CD14-positive monocyte (primary cell): ENCODE data around the gene LEKR1. TPM values are rescaled to one million over a fixed set of nuclear protein-coding genes. Genes with fewer than 3 reads are reported as not detected.
"Not testable (repeated sequence)": the region's sequence is repeated elsewhere in the genome, so short reads cannot be mapped to it uniquely, and the experiment has no call there.

Source experiments
- DNase-seq, 3 donors: peaks; one replicate each; pipeline ENCODE4 v3.0.0-alpha.2; 2011 to 2022
- H2AFZ ChIP-seq: 2 replicates; pipeline ENCODE4 v1.6.0; 2012; ENCODE audit warnings: mild to moderate bottlenecking, low read depth, low read length, inconsistent platforms; ENCODE audit not compliant: insufficient read depth, poor library complexity, severe bottlenecking
- H3K27ac ChIP-seq, 2 donors: 1 replicate in 1 of 2; 2 replicates in 1 of 2; pipeline ENCODE4 v1.5.1; 2012 to 2013; ENCODE audit warnings: low read length in 2 of 2, control low read depth in 1 of 2, inconsistent platforms in 1 of 2, low read depth in 1 of 2, mild to moderate bottlenecking in 1 of 2
- H3K27me3 ChIP-seq, 2 donors: one replicate each; pipeline versions ENCODE4 v1.6.0 to v1.6.1; 2011 to 2013; ENCODE audit warnings: low read length in 2 of 2; ENCODE audit not compliant: control insufficient read depth in 2 of 2, insufficient read depth in 2 of 2
- H3K36me3 ChIP-seq, 2 donors: replicated peaks in 1 of 2; 1 replicate in 1 of 2; 2 replicates in 1 of 2; pipeline versions ENCODE4 v1.5.1 to v1.6.1; 2012 to 2013; ENCODE audit warnings: low read length in 2 of 2, control low read depth in 1 of 2, inconsistent platforms in 1 of 2, mild to moderate bottlenecking in 1 of 2; ENCODE audit not compliant: insufficient read depth in 2 of 2, control insufficient read depth in 1 of 2
- H3K4me1 ChIP-seq, 2 donors: 1 replicate in 1 of 2; 2 replicates in 1 of 2; pipeline versions ENCODE4 v1.5.1 to v1.6.1; 2012 to 2013; ENCODE audit warnings: low read length in 2 of 2, control low read depth in 1 of 2, inconsistent platforms in 1 of 2, mild to moderate bottlenecking in 1 of 2, moderate library complexity in 1 of 2; ENCODE audit not compliant: insufficient read depth in 2 of 2, control insufficient read depth in 1 of 2
- H3K4me2 ChIP-seq: replicated peaks from 2 replicates; pipeline ENCODE3; 2012; ENCODE audit warnings: low read length, moderate library complexity, mild to moderate bottlenecking; ENCODE audit not compliant: poor library complexity, severe bottlenecking; ENCODE audit errors: extremely low read depth
- H3K4me3 ChIP-seq, 3 experiments: fragments of 200-600 bp in 1 of 3; sonication (generic) in 1 of 3; replicated peaks in 1 of 3; 1 replicate in 2 of 3; 2 replicates in 1 of 3; pipeline ENCODE4 v1.5.1; 2011 to 2013; ENCODE audit warnings: low read length in 3 of 3, mild to moderate bottlenecking in 3 of 3, control low read depth in 2 of 3, low read depth in 2 of 3, inconsistent platforms in 1 of 3, moderate library complexity in 1 of 3
- H3K79me2 ChIP-seq: 2 replicates; pipeline ENCODE4 v1.6.0; 2012; ENCODE audit warnings: mild to moderate bottlenecking, control low read depth, inconsistent platforms, low read length, moderate library complexity; ENCODE audit not compliant: insufficient read depth
- H3K9ac ChIP-seq: 2 replicates; pipeline ENCODE4 v1.6.0; 2017; ENCODE audit warnings: low read length, mild to moderate bottlenecking; ENCODE audit not compliant: insufficient read depth, poor library complexity, severe bottlenecking
- H3K9me3 ChIP-seq, 2 donors: replicated peaks in 1 of 2; 1 replicate in 1 of 2; 2 replicates in 1 of 2; pipeline versions ENCODE4 v1.5.1 to v1.6.1; 2012 to 2013; ENCODE audit warnings: low read length in 2 of 2, control low read depth in 1 of 2; ENCODE audit not compliant: control insufficient read depth in 1 of 2, insufficient read depth in 1 of 2
- H4K20me1 ChIP-seq: 2 replicates; pipeline ENCODE4 v1.6.0; 2012; ENCODE audit warnings: mild to moderate bottlenecking, low read length, control low read depth, moderate library complexity; ENCODE audit not compliant: insufficient read depth
- H3K27ac Mint-ChIP-seq, 7 donors: one replicate each; pipeline ENCODE4 v1.8.0; 2020; ENCODE audit warnings: mild to moderate bottlenecking in 7 of 7, mixed read lengths in 7 of 7, moderate library complexity in 6 of 7, inconsistent platforms in 2 of 7
- H3K27me3 Mint-ChIP-seq, 3 donors: one replicate each; pipeline ENCODE4 v1.8.0; 2021 to 2022; ENCODE audit warnings: low read depth in 3 of 3, mild to moderate bottlenecking in 3 of 3, mixed read lengths in 3 of 3, moderate library complexity in 3 of 3, inconsistent platforms in 1 of 3
- H3K36me3 Mint-ChIP-seq, 2 donors: one replicate each; pipeline ENCODE4 v1.8.0; 2020; ENCODE audit warnings: mixed read lengths in 2 of 2, inconsistent platforms in 1 of 2, mild to moderate bottlenecking in 1 of 2
- H3K4me1 Mint-ChIP-seq: one replicate; pipeline ENCODE4 v1.8.0; 2020; ENCODE audit warnings: mild to moderate bottlenecking, mixed read lengths
- H3K4me3 Mint-ChIP-seq, 2 donors: one replicate each; pipeline ENCODE4 v1.8.0; 2020; ENCODE audit warnings: mild to moderate bottlenecking in 2 of 2, mixed read lengths in 2 of 2, moderate library complexity in 1 of 2
- H3K9me3 Mint-ChIP-seq, 7 donors: one replicate each; pipeline ENCODE4 v1.8.0; 2020 to 2022; ENCODE audit warnings: mixed read lengths in 7 of 7, mild to moderate bottlenecking in 6 of 7, moderate library complexity in 6 of 7, inconsistent platforms in 2 of 7
- CTCF ChIP-seq: fragments of 200-600 bp; IDR thresholded peaks from one replicate; pipeline ENCODE4 v1.8.0; 2022; ENCODE audit warnings: antibody characterized with exemption, mild to moderate bottlenecking
- WGBS: methylation state at CpG from one replicate; pipeline ENCODE4 v1.1.5; 2013; ENCODE audit warnings: missing lambda C conversion rate; ENCODE audit not compliant: insufficient coverage; 5-methylcytosine and 5-hydroxymethylcytosine counted together
- intact Hi-C, 2 donors: fragments of 100-400 bp; cut with micrococcal nuclease; formaldehyde crosslinking; loops; one replicate each; pipeline versions ENCODE4 v1.15.0 to v1.15.1; 2023
- polyA plus RNA-seq, 3 donors: library from polyadenylated mRNA; depleted of rRNA in 1 of 3; unstranded in 2 of 3; stranded (reverse) in 1 of 3; fragments of 300-500 nt in 2 of 3; fragments of >200 nt in 1 of 3; fragmentation: Illumina TruSeq in 2 of 3; gene quantifications; 1 replicate in 2 of 3; 2 replicates in 1 of 3; pipeline ENCODE4 v1.2.3, GENCODE V29; 2012 to 2021

LEKR1 gene
- polyA plus RNA-seq, 3 donors: 0.51 to 0.80 TPM; not detected in 1

- Histone ChIP-seq H3K4me2 (no peak overlapping the region), H3K4me3 (no peak overlapping the region), H3K79me2 (no peaks in the 10 kb centered on the region), H2AFZ (no peak overlapping the region), H3K36me3 (no peaks in the 10 kb centered on the region), H3K9me3 (no peaks in the 10 kb centered on the region), H3K27ac (no peak overlapping the region), H3K4me1 (no peaks in the 10 kb centered on the region), H4K20me1 (no peaks in the 10 kb centered on the region), H3K27me3 (no peaks in the 10 kb centered on the region), H3K9ac (no peak overlapping the region)
- TF ChIP-seq CTCF: no peak
- DNase-seq: no peak
- no CpG with 5 or more reads among the region's 3 CpGs for WGBS
- Mint-ChIP-seq H3K36me3 (no peaks in the 10 kb centered on the region), H3K27ac (no peak overlapping the region), H3K9me3 (peaks cover 0 to 6% (median 3%) of the 10 kb centered on the region in 7 donors), H3K4me1 (no peaks in the 10 kb centered on the region), H3K27me3 (no peaks in the 10 kb centered on the region), H3K4me3 (no peak overlapping the region)
- intact Hi-C loops: no loop called here
Observed at GRCh38 chr3:156910022-156910421, 83.9 kb downstream of the LEKR1 start.

GRCh38 chr3:156910831-156911230, 84.7 kb downstream of the LEKR1 start:
- H3K27me3 Mint-ChIP-seq, intact Hi-C loops, H2AFZ ChIP-seq, DNase-seq, H3K9me3 Mint-ChIP-seq, H3K4me3 Mint-ChIP-seq, H3K27ac Mint-ChIP-seq, H3K9me3 ChIP-seq, H3K9ac ChIP-seq, H3K27ac ChIP-seq, H3K36me3 Mint-ChIP-seq, H3K36me3 ChIP-seq, H3K4me2 ChIP-seq, H4K20me1 ChIP-seq, H3K4me1 Mint-ChIP-seq, H3K79me2 ChIP-seq, H3K4me3 ChIP-seq, H3K27me3 ChIP-seq, H3K4me1 ChIP-seq: not testable (repeated sequence)
- WGBS: no CpG with 5 or more reads among the region's 2 CpGs

- DNase-seq, H3K27ac Mint-ChIP-seq, H3K4me2 ChIP-seq, H3K79me2 ChIP-seq, H3K36me3 ChIP-seq, H3K27ac ChIP-seq, H3K9me3 Mint-ChIP-seq, H3K27me3 Mint-ChIP-seq, H3K36me3 Mint-ChIP-seq, H2AFZ ChIP-seq, H4K20me1 ChIP-seq, H3K9me3 ChIP-seq, H3K27me3 ChIP-seq, H3K4me1 Mint-ChIP-seq, H3K4me3 ChIP-seq, H3K9ac ChIP-seq, intact Hi-C loops, H3K4me1 ChIP-seq, H3K4me3 Mint-ChIP-seq: not testable (repeated sequence)
- WGBS: no CpG with 5 or more reads among the region's 2 CpGs
Observed at GRCh38 chr3:156914300-156914699, 88.1 kb downstream of the LEKR1 start.
